Hematopoietic multipotent progenitor cell treated with erythropoietin and hydrocortisone succinate and interleukin-3 and kit ligand, for 8 days (in vitro differentiated cells): ENCODE data around the gene LEPROT.

Source experiments
- DNase-seq: peaks from one replicate; pipeline ENCODE4 v3.0.0-alpha.2; 2015

The LEPROT gene

DNA sequence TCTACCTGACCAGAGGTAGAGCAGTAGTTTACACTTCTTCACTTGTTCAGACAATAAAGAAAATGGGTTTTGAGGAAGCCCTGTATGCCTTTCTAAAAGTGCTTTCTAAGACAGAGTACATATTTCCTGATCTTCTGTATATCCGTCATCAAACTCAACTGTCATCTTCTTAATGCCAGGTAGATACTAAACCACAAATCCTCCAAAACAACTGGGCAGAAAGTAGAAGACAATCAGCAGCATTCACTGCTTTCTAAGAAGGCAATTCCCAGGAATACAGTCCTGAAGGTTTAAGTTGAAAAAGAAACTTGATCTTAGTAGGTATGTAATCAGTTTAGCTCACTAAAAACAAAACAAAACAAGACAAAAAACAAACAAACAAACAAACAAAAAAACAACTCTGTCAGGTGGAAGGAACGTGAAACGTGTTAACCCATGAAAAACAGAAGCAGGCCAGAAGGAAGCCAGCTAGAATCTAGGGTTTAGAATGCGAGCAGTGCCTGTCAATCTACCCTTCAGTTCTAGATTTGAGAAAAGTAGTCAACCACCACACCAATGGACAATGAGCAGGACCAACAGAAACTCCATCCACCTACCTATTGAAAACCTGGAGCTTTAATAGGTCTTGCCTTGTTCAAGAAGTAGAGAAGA is 59.2 kb downstream of the LEPROT start:
- peak; percentile 62 for DNase-seq

DNA sequence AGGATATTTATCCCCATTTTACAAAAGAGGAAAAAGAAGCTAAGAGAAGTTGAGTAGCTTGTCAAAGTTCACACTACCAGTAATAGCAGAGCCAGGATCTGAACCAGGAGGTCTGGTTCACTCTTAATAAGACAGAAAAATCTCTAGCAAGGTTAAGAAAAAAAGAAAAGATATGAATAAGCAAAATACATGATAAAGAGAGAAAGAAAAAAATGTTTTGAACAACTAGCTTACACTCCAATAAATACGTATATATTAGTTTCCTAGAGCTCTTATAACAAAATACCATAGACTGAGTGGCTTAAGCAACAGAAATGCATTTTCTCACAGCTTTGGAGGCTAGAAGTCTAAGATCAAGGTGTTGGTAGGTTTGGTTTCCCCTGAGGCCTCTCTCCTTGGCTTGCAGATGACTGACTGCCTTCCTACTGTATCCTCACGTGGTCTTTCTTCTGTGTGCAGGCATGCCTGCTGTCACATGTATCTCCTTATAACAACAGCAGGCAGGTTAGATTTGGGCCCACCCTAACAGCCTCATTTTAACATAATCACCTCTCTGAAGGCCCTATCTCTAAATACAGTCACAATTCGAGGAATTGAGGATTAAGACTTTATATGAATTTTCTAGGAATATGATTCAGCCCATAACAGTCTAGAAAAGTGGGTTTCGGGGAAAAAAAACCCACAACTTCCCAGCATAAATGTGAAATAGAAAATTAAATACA is 60.4 kb downstream of the LEPROT start:
- peak; percentile 99 for DNase-seq

DNA sequence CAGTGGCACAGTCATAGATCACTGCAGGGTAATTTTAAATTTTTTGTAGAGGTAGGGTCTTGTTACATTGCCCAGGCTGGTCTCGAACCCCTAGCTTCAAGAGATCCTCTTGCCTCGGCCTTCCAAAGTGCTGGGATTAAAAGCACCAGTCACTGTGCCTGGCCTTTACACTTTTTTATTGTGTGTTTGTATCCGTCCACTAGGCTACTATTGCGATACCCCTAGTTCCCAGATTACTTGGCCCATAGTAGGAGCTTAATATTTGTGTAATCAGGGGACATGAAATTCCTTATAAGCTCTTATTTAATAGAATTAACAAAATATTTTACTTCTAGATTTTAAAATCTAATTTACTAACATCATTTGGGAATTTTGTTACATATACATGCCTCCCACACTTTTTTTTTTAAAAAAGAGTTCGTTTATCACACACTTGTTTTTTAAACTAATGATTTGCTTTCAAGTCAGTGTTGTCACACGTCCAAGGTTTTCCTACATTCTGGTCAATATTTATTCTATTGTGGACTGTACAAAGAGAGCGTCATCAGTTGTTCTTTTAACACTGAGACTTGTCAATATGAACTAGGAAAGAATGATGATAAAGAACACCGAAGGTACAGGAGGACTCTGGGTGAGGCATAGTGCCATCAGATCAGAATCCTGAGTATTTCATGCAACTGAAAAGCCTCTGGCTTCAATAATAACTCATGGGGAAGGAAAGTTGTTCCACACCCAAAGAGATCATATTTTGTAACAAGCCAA is 63.7 kb downstream of the LEPROT start:
- DNase-seq = no peak
